Osteocyte (in vitro differentiated cells): ENCODE data around the gene SLC35F6. TPM values are rescaled to one million over a fixed set of nuclear protein-coding genes. Genes with fewer than 3 reads are reported as not detected.

Experiments
- DNase-seq: peaks from one replicate; pipeline ENCODE4 v3.0.0; 2021; ENCODE audit warnings: mixed read lengths; ENCODE audit not compliant: unreplicated experiment; ENCODE audit errors: extremely low spot score
- H3K27ac Mint-ChIP-seq: one replicate; pipeline ENCODE4 v1.8.0; 2021; ENCODE audit warnings: mild to moderate bottlenecking, mixed read lengths; ENCODE audit not compliant: unreplicated experiment
- H3K27me3 Mint-ChIP-seq: one replicate; pipeline ENCODE4 v1.8.0; 2021; ENCODE audit warnings: mixed read lengths; ENCODE audit not compliant: unreplicated experiment
- H3K36me3 Mint-ChIP-seq: one replicate; pipeline ENCODE4 v1.8.0; 2021; ENCODE audit warnings: mixed read lengths; ENCODE audit not compliant: unreplicated experiment
- H3K4me1 Mint-ChIP-seq: one replicate; pipeline ENCODE4 v1.8.0; 2021; ENCODE audit warnings: mixed read lengths; ENCODE audit not compliant: unreplicated experiment
- H3K4me3 Mint-ChIP-seq: one replicate; pipeline ENCODE4 v1.8.0; 2021; ENCODE audit warnings: mild to moderate bottlenecking, moderate library complexity, mixed read lengths; ENCODE audit not compliant: unreplicated experiment
- H3K9me3 Mint-ChIP-seq: one replicate; pipeline ENCODE4 v1.8.0; 2021; ENCODE audit warnings: mixed read lengths; ENCODE audit not compliant: unreplicated experiment
- CTCF ChIP-seq: fragments of 200-600 bp; sonication (generic); IDR thresholded peaks from 2 replicates; pipeline ENCODE4 v1.5.0; 2021; ENCODE audit warnings: antibody characterized with exemption, mild to moderate bottlenecking, moderate library complexity
- total RNA-seq: library from RNA; stranded (reverse); gene quantifications from 2 replicates; pipeline ENCODE4 v1.2.1, GENCODE V29; 2021

The SLC35F6 gene
- total RNA-seq, 1 donor from 2014 or later = 40.5 TPM

- H3K27me3 Mint-ChIP-seq = peaks cover 45% of the 10 kb centered on the region
- no peak for TF ChIP-seq CTCF
- no peak for DNase-seq
- no peaks in the 10 kb centered on the region for H3K9me3 Mint-ChIP-seq
- no peak overlapping the region for H3K4me3 Mint-ChIP-seq
- H3K36me3 Mint-ChIP-seq = no peaks in the 10 kb centered on the region
- H3K27ac Mint-ChIP-seq = no peak overlapping the region
- no peaks in the 10 kb centered on the region for H3K4me1 Mint-ChIP-seq
Observed at GRCh38 chr2:26818255-26818654, 54.2 kb downstream of the SLC35F6 start.

- no peak for TF ChIP-seq CTCF
- Mint-ChIP-seq H3K9me3 (no peaks in the 10 kb centered on the region), H3K4me3 (no peak overlapping the region), H3K4me1 (no peaks in the 10 kb centered on the region), H3K27ac (no peak overlapping the region), H3K27me3 (peaks cover 41% of the 10 kb centered on the region), H3K36me3 (no peaks in the 10 kb centered on the region)
- DNase-seq = no peak
Observed at GRCh38 chr2:26818972-26819371, 54.9 kb downstream of the SLC35F6 start.

GRCh38 chr2:26820932-26821331 is 56.8 kb downstream of the SLC35F6 start:
- Mint-ChIP-seq H3K36me3 (no peaks in the 10 kb centered on the region), H3K27ac (no peak overlapping the region), H3K4me3 (no peak overlapping the region), H3K27me3 (peaks cover 51% of the 10 kb centered on the region), H3K4me1 (no peaks in the 10 kb centered on the region), H3K9me3 (no peaks in the 10 kb centered on the region)
- no peak for DNase-seq
- no peak for TF ChIP-seq CTCF

DNA sequence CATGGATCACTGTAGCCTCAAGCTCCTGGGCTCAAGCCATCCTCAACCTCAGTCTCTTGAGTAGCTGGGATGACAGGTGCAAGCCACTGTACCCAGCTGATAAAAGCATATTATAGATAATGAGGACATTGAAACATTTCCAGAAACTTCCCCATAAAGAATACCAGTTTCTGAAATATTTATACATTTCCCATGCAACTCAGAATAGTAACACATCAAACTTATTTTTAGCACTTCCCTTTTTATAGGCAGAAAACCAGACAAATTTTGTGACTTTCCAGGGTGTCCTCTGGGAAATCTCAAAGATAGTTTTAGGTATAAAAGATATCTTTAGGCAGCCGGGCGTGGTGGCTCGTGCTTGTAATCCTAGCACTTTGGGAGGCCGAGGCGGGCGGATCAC is 58.8 kb downstream of the SLC35F6 start:
- no peak for DNase-seq
- no peaks in the 10 kb centered on the region for H3K4me1 Mint-ChIP-seq
- H3K36me3 Mint-ChIP-seq = no peaks in the 10 kb centered on the region
- H3K27ac Mint-ChIP-seq = no peak overlapping the region
- peaks cover 42% of the 10 kb centered on the region for H3K27me3 Mint-ChIP-seq
- H3K4me3 Mint-ChIP-seq = no peak overlapping the region
- no peak for TF ChIP-seq CTCF
- no peaks in the 10 kb centered on the region for H3K9me3 Mint-ChIP-seq

Other genes with a start within 250 kb of the SLC35F6 start
- gene CIB4, start 122.9 kb upstream of the SLC35F6 start, total RNA-seq = not detected in 2 replicates
- gene KCNK3, start 71.6 kb upstream of the SLC35F6 start, total RNA-seq = 8.5 and 10.1 TPM in 2 replicates
- gene CENPA, start 21.8 kb downstream of the SLC35F6 start, total RNA-seq = 4.6 and 5.1 TPM in 2 replicates
- gene DPYSL5, start 83.8 kb downstream of the SLC35F6 start, total RNA-seq = 0.11 TPM in 1 of 2 replicates, not detected in the other
- 9.4 and 9.5 TPM in 2 replicates for gene MAPRE3, start 206.4 kb downstream of the SLC35F6 start, total RNA-seq